Stimulated activated CD8-positive, alpha-beta memory T cell treated with anti-CD3 and anti-CD28 coated beads, Interleukin-7, amount 100 ng/mL, for 1 hour (primary cell): ENCODE measurements around the gene SYCP3.
"Not testable (repeated sequence)": the region's sequence is repeated elsewhere in the genome, so short reads cannot be mapped to it uniquely, and the experiment has no call there.

Experiments
- DNase-seq, 2 donors: peaks; one replicate each; pipeline ENCODE4 v3.0.0-alpha.2; 2020; ENCODE audit warnings: low read depth in 2 of 2

Gene SYCP3

DNA sequence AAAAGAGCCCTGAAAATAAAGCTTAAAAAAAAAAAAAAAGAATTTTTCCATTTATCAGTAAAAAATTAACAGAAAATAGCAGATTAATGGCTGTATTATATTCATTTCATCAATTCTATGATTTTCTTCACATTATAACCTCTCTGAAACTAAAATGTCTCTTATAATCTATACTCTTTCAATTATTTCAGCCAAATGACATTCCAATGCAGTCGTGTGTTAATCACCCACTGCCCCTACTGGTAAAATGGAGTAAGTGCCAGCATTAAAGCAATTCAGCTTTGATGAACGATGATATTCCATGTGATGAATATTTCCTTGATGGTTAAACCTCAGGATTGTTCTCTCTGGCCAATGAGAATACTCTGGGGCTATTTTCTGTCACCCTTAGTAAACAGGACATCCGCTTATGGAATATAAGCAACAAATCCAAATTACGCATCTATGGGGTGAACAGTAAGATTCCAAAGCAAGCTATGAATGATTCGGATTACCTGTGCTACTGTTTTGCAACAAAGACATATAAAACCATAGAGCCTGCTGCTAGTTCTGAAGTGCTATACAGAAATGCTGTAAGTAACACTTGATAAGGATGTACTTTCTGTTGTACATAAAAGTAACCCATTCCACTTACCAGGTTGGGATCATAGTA lies 20.3 kb upstream of the SYCP3 start:
- DNase-seq: no peak

DNA sequence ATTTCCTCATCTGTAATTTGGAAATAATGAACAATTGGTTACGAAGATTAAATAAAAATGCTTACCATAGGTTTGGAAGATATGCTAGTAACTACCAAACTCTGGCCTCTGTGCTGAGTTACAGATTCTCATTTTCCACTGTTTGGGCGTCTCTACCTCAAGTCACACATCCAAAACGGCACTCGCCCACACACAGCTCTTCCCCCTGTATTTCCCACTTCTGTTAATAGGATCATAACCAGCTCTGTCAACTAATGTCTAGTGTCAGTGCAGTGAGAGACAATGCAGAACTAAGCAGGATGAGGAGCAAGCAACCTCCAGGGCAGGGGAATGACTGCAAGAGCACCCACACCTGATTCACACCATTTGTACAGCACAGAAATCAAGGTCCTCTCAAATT lies 10.9 kb upstream of the SYCP3 start:
- no peak for DNase-seq

DNA sequence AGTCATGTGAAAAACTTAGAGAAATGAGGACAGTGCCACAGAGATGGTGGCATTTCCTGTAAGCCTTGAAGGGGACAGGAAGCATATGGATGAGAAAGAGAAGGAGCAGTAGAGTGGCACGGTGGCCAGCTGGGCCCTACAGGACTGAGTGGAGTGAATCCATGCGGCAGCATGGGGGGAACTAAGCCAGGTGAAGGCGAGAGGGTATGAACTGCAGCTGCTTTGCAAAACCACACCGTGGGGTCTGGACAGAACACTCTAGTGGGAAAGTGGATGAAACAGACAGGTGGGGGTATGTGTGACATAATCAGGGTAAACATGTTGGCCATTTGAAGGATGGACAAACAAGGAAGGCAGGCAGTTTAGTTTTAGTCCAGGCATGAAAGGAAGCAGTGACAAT lies 10.4 kb upstream of the SYCP3 start:
- DNase-seq: no peak

DNA sequence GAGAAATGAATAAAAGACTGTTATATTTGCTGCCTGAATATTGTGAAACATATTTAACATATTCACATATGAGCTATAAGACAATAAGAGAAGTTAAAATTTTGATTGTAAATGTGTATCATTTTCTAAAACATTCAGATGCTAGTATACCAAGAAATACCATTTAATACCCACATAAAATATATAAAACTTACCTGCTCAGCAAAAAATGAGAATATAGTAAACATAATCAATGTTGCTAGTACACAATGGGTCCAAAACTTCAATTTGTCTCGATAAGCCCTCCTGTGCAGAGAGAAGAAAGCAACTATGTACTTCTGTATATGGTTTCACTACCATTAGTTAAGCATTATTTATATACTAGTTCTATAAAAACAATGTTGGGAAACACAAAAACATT lies 9.6 kb upstream of the SYCP3 start:
- no peak for DNase-seq

DNA sequence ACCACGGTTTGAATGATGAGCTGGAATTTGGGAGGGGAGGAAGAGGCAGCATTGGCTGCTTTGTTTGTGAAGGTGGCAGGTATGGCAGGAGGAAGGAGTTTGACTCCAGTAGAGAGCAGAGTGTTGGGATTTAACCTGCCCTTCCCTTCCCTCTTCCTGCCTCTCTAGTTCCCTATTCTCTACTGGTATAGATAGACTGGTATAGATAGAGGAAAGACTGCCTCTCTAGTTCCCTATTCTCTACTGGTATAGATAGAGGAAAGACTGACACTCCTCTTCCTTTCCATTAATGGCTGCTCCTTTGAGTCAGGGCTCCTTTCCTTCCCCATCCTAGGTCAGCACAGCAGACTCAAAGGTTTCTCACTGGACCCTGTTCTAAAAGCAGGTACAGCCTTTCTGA lies 8.4 kb upstream of the SYCP3 start:
- DNase-seq: no peak

DNA sequence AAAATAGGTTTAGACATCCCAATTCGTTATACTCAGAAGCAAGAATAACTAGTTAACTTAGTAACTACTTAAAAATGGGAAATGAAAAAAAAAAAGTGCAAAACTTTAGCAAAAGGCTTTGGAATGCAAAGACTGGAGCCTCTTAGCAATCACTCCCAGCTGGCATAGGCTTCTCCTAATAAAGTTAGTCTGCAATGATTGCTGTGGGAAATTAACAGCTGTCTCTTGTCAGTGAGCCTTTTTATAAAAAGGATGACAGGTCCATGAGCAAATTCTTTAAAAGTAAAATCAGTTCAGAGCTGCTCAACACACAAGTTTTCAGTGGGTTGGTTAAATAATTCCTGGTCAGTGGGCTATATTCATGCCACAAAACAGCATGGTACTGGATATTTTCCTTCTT lies 7.4 kb upstream of the SYCP3 start:
- DNase-seq: no peak

DNA sequence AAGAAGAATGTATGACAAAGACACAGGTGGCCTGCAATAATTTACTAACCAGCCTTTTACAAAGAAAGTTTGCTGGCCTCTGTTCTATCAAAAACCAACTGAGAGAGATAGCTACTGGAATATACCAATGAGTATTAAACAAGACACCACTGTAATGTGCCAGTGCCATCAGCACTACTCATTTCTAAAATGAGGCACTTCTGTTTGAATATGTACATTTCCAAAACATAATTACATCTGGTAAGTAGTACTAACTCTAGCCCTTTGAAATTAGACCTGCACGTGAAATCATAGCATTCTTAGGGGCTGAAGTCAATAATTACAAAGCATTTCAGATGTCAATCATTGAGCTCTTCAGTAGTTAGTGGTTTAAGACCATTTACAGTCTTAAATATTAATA lies 6.9 kb upstream of the SYCP3 start:
- no peak for DNase-seq

DNA sequence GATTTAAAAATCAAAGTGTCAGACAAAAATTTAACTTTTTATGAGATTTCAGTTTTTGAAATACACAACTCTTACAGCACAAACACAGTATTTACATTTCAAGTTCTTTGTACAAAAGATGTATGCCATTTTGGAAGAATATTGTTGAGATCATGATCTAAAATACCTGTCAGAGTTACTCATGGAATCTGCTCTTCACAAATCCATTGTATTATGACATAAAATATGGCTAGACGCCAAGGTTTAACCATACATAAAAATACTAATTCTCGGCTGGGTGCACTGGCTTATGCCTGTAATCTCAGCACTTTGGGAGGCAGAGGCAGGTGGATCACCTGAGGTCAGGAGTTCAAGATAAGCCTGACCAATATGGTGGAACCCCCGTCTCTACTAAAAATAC lies 6.2 kb upstream of the SYCP3 start:
- no peak for DNase-seq

DNA sequence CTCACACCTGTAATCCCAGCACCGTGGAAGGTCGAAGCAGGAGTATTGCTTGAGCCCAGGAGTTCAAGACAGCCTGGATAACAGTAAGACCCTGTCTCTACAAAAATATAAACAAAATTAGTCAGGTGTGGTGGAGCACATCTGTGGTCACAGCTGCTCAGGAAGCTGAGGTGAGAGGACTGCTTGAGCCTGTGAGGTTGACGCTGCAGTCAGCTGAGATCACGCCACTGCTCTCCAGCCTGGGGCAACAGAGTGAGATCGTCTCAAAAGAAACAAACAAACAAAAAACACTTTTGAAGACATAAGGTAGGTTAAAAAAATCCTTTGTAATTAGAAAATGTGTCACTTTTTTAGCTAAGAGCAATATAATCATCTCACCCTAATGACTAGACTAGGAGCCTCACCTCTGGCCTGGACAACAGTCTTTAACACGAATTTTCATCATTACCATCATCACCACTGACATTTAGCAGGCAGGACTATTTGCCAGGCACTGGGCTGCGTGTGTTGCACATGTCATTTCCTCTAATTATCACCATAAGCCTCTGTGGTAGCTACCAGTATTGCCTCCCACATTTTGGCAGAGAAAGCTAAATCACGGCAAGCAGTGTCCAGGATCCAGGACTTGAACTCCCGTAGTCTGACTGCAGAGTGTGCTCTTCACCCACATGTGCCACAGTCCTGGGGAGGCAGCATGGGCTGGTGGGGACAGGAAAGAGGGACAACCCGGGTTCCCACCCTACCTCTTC lies 4.6 kb upstream of the SYCP3 start:
- DNase-seq: no peak

DNA sequence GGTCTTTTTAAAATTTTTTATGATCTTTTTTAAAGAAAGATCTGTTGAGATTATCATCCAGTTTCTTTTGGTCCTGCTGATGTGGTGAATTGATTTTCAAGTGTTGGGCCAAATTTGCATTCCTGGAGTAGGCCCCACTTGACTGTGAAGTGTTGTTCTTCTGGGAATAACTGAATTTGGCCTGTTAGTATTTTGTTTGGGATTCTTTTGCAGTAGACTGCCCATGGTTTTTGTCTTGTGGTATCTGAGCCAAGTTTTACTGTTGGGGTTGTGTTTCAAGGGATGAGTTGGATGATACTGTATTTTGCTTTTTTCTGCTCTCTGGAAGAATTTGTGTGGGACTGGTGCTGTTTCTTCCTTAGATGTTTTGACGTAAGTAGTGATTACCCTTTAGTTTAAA lies 4.0 kb upstream of the SYCP3 start:
- DNase-seq: no peak

DNA sequence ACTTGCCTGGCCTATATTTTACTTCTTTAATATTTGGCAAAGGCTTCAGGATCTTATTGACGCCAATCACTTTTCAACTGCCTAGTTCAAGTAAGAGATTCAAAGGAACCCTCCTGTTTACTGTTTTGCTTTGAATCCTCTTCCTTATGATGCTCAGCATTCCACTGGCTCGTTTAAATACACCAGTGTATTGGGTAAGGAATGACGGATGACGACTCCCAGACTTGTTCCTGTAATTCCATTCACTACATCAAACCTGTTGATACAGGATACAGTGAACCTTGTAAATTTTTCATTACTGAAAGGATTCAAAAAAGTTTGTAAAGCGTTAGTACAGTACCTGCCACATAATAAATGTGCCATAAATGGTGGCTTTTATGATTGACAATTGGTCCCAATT lies 1.7 kb upstream of the SYCP3 start:
- no peak for DNase-seq

DNA sequence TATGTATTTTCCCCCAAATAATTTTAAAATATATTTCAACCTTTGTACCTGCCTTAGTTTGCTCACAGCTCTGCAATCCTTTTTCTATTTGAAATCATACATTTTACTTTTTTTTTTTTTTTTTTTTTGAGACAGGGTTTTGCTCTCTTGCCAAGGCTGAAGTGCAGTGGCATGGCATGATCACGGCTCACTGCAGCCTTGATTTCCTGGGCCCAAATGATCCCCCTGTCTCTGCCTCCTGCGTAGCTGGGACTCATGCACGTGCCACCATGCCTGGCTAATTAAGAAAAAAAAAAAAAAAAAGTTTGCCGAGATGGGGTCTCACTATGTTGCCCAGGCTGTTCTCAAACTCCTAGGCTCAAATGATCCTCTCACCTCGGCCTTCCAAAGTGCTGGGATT lies 1.3 kb upstream of the SYCP3 start:
- DNase-seq: no peak

DNA sequence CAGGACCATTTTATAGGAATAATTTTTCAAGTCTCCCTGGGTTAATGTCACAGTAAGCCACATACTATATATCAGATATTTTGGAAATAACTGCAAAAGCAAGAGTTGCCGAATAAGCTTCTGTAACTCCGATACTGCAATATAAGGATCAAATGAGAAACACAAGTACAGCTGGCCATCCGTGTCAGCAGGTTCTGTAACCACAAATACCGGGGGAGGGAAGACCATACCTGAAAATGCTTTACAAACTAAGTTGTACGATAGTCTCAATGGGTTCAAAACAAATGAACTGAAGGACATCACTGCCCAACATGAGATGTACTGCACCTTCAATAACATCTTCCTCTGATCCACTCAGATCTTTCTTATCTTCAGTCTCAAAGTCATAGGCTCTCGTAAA lies 1.8 kb downstream of the SYCP3 start:
- no peak for DNase-seq

DNA sequence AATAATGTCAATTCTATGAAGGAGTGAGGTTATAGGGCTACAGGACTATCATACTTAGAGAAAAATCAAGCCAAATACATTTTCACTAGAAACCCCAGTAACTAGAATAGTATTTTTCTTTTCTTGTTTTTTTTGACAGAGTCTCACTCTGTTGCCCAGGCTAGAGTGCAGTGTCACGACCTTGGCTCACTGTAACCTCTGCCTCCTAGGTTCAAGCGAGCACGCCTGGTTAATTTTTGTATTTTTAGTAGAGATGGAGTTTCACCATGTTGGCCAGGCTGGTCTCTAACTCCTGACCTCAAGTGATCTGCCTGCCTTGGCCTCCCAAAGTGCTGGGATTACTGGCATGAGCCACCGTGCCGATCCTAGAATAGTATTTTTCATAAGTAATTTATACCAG lies 4.8 kb downstream of the SYCP3 start:
- DNase-seq: not testable (repeated sequence)

DNA sequence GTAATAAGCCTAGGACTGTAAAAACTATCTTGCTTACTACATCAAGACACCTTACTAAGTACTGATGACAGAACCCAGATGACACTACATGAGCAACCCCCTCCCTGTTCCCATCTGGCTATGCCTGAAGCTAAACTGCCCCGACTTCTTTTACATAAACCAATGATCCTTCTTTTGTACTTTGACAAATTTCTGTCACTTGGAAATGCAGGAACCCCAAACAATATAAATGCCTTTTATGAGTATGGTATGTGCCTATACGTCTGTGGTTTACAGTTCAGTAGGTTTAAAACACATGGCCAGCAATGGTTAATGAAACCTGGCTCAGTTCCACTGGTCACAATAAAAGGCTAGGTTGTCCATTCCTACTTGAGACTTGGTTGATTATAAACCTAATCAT lies 6.1 kb downstream of the SYCP3 start:
- DNase-seq: no peak

DNA sequence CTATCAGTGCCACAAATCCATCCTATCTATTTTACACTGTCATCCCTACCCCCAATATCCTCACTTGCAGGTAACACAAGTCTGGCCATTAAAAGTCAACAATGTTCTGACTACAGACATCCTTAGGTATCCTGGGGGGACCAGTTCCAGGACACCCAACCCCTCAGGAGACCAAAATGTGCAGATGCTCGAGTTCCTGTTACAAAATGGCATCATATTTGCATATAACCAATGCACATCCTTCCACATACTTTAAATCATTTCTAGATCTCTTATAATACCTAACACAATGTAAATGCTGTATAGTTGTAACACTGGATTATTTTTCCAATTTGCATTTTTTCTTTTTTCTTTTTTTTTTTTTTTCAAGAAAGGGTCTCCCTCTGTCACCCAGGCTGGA lies 6.9 kb downstream of the SYCP3 start:
- DNase-seq: no peak

DNA sequence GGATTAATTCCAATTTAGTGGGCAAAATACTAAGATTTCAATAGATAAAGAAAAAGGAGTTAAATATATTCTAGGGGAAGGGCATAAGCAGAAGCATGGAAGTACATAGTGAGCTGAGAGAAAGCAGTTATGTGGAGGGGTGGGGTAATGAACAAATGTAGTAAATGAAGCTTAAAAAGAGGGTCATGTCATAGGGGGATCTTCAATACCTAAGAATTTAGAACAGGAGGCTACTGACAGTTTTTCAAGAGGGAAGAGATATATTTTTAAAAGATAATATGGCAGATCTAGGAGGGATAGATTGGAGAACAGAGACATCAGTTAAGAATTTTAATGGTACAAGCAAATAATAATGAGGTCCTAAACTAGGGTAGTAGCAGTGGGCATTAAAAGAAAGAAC lies 9.4 kb downstream of the SYCP3 start:
- DNase-seq: no peak

DNA sequence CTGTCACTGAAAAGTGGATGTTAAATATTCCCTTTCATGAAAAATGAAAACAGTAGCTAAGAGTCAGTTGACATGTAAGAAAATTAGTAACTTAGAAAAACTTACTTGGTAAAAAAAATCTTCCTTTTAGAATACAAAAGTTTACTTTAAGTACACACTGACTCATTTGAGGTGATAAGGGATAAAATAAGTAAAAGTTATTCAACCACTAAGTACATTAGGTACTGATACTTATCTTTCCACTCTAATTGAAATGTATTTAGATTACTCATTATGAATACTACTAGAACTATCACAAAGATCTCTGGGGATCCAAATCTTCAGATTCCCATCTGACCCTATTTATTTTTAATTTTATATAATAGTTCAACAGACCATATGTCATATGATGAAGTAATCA lies 12.2 kb downstream of the SYCP3 start:
- DNase-seq: no peak

DNA sequence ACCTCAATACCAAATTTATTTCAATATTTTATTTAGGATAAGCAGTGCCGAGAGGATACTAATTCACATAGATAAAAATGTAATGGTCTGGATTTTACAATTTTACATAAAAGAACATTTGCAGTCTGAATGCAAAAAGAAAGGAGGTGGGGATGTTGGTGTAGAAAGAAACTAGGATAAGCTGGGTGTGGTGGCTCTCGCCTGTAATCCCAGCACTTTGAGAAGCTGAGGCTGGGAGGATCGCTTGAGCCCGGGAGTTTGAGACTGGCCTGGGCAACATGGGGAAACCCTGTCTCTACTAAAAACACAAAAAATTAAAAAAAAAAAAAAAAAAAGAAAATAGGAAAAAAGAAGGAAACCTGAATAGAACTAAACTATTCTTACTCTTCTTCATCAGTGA lies 16.9 kb downstream of the SYCP3 start:
- no peak for DNase-seq

DNA sequence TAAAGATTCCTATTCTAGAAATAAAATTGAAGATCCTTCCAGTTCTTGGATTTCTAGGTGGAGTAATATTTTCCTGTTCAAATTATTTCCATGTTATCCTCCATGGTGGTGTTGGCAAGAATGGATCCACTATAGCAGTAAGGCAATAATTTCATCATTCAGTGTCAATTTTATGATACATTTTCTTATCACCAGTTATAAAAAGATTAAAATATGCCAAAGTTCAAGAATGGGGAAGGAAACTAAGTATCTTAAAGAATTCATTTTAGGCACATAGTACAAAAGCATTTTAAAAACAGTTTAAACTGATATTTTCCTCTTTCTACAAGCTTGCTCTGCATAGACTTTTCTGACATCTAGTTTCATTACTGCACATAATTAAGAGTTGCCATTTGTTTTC lies 19.1 kb downstream of the SYCP3 start:
- DNase-seq: no peak

DNA sequence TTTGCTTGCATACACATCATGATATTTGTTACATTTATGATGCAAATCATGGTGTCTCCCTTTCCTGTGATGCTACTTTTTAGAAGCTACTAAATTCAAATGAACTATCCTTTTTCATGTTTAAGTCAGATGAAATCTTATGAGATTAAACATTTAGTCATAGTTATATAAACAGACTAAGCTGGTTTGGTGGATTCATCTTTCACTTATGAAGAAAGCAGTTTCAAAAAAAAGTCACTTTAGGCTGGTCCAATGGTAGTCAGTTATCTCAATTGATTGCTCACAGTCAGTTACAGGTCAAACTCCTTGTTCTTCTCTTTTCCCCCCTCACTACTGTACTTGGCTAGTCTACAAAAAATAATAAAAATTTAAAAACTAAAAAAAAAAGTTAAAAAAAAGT lies 19.7 kb downstream of the SYCP3 start:
- no peak for DNase-seq

DNA sequence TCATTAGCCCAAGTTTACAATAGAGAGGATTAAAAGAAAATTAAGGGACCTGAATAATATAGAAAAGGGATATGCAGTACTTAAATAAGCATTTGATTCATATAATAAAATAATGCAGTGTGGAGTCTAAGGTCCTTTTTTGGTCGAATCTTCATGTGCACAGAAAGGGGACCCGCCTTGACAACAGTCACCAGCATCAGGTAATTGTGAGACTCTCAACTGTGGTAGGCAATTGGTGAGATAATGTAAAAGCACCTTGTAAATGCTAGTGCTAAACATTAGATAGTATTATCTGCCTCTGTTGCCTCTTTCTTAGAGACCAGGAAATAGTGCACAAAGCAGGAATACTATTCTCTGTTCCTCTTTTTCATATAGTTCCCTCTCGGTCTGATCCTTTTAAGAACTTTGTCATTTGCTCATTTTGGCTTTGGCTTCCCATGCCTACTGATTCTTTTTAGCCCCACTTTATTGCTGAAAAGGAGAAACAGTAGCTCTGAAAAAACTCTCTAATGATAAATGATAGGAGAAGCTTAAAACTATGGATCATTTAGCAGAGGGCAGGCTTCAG lies 24.3 kb downstream of the SYCP3 start:
- no peak for DNase-seq

DNA sequence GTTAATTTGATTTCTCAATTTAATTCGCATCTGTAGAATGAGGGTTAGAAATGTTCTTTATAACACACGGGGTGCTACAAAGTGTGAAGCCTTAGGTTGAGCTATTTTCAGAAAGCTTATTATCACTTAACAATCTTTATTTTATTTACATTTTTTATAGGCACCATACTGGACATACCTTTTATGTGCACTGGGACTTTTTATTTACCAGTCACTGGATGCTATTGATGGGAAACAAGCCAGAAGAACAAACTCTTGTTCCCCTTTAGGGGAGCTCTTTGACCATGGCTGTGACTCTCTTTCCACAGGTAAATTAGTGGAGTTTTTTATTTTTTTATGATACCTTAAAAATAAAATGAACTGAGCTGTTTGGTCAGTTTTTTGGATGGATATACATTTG lies 25.3 kb downstream of the SYCP3 start:
- no peak for DNase-seq
